Kidney (tissue), 14 donors: ENCODE results near the gene APH1B. TPM values are rescaled to one million over a fixed set of nuclear protein-coding genes. Genes with fewer than 3 reads are reported as not detected.

Experiments used
- DNase-seq, 5 donors: peaks; one replicate each; pipeline ENCODE4 v3.0.0-alpha.2; 2013 to 2020
- FAIRE-seq: peaks from 2 replicates; lab custom pipeline; 2012; peaks lifted over from hg19 to GRCh38; lab: Jason Lieb, UNC
- H3K27ac ChIP-seq, 2 donors: one replicate each; pipeline ENCODE4 v1.7.0; 2013; ENCODE audit warnings: low read depth in 2 of 2, low read length in 2 of 2, inconsistent platforms in 1 of 2
- H3K27me3 ChIP-seq: one replicate; pipeline ENCODE4 v1.7.1; 2013; ENCODE audit warnings: low read length, inconsistent platforms; ENCODE audit not compliant: control insufficient read depth, insufficient read depth
- H3K36me3 ChIP-seq, 3 donors: one replicate each; pipeline versions ENCODE4 v1.7.0 to v1.7.1; 2013; ENCODE audit warnings: low read length in 3 of 3, control low read depth in 1 of 3, inconsistent platforms in 1 of 3; ENCODE audit not compliant: insufficient read depth in 3 of 3, control insufficient read depth in 2 of 3
- H3K4me1 ChIP-seq, 3 donors: one replicate each; pipeline versions ENCODE4 v1.7.0 to v1.7.1; 2013; ENCODE audit warnings: low read length in 3 of 3, inconsistent platforms in 1 of 3, low read depth in 1 of 3; ENCODE audit not compliant: control insufficient read depth in 2 of 3, insufficient read depth in 2 of 3
- H3K4me3 ChIP-seq, 3 donors: one replicate each; pipeline versions ENCODE4 v1.7.0 to v1.8.1; 2013; ENCODE audit warnings: low read length in 3 of 3, control low read depth in 1 of 3, inconsistent platforms in 1 of 3
- H3K9ac ChIP-seq, 3 donors: one replicate each; pipeline versions ENCODE4 v1.7.0 to v1.7.1; 2013; ENCODE audit warnings: low read length in 3 of 3, control low read depth in 1 of 3, inconsistent platforms in 1 of 3
- H3K9me3 ChIP-seq, 3 donors: one replicate each; pipeline versions ENCODE4 v1.7.0 to v1.7.1; 2013; ENCODE audit warnings: low read length in 3 of 3, control low read depth in 1 of 3, inconsistent platforms in 1 of 3; ENCODE audit not compliant: control insufficient read depth in 2 of 3, insufficient read depth in 1 of 3
- intact Hi-C: fragments of 100-400 bp; cut with DNase I; formaldehyde crosslinking; loops from one replicate; pipeline ENCODE4 v1.11.1; 2022
- polyA plus RNA-seq: library from polyadenylated mRNA; stranded (reverse); fragments of 350-450 nt; fragmentation: Illumina TruSeq; extraction: RNeasy Lipid Tissue Mini Kit (QIAGEN cat#74804); gene quantifications from one replicate; pipeline ENCODE4 v1.2.3, GENCODE V29; 2014; ENCODE audit warnings: low read depth, low replicate concordance; ENCODE audit not compliant: insufficient read depth
- total RNA-seq: library from RNA; stranded (reverse); fragmentation: NEBNext Ultra II Directional; extraction: Animal tissue kit (Norgen Biotek cat#: 25700); gene quantifications from one replicate; pipeline ENCODE4 v1.2.1, GENCODE V29; 2021
- TF ChIP-seq, protein P1 (sequence below): IDR thresholded peaks from 3 replicates; pipeline ENCODE4 v1.5.1; 2012; ENCODE audit warnings: mild to moderate bottlenecking, moderate library complexity, borderline replicate concordance; ENCODE audit not compliant: insufficient read depth; ENCODE audit errors: extremely low read depth
- donor health status: control.
- donor health status: control.
- donor health status: control.
- donor health status: control.
- donor health status: control.
- donor health status: DM: yes; HTN: yes; CAD: no.
- donor health status: Normal renal cell carcinoma (clear cell type).

APH1B gene
- total and polyA plus RNA-seq, 2 donors from 2014 or later = 12.3 to 22.4 TPM

DNA sequence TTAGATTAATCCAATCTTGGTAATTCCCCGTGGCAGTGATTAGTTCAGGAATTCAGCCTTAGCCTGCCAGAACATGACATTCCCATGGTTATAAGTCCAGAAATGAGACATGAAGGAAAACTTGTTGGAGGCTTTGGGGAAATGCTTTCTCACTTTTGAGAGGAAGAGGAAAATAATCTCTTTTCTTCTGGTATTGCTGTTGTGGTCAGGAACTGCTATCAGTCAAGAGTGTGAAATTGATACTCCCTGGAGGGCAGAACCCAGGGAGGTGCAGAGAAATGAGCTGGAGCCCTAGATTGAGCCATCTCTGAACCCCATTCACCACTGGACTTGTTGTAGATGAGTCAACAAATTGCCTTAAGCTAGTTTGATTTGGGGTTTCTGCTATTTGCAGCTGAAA lies 38.6 kb upstream of the APH1B start:
- no peak for DNase-seq
- TF ChIP-seq, protein P1, sequence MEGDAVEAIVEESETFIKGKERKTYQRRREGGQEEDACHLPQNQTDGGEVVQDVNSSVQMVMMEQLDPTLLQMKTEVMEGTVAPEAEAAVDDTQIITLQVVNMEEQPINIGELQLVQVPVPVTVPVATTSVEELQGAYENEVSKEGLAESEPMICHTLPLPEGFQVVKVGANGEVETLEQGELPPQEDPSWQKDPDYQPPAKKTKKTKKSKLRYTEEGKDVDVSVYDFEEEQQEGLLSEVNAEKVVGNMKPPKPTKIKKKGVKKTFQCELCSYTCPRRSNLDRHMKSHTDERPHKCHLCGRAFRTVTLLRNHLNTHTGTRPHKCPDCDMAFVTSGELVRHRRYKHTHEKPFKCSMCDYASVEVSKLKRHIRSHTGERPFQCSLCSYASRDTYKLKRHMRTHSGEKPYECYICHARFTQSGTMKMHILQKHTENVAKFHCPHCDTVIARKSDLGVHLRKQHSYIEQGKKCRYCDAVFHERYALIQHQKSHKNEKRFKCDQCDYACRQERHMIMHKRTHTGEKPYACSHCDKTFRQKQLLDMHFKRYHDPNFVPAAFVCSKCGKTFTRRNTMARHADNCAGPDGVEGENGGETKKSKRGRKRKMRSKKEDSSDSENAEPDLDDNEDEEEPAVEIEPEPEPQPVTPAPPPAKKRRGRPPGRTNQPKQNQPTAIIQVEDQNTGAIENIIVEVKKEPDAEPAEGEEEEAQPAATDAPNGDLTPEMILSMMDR = no peak
- peaks cover 6 to 13% (median 10%) of the 10 kb centered on the region in 3 donors for H3K4me1 ChIP-seq
- H3K9me3 ChIP-seq = peaks cover 0 to 2% (median 0%) of the 10 kb centered on the region in 3 donors
- H3K4me3 ChIP-seq = no peak overlapping the region
- intact Hi-C loops = no loop called here
- no peaks in the 10 kb centered on the region for H3K36me3 ChIP-seq
- no peak overlapping the region for H3K27ac ChIP-seq
- no peak overlapping the region for H3K9ac ChIP-seq
- FAIRE-seq = no peak
- no peaks in the 10 kb centered on the region for H3K27me3 ChIP-seq

DNA sequence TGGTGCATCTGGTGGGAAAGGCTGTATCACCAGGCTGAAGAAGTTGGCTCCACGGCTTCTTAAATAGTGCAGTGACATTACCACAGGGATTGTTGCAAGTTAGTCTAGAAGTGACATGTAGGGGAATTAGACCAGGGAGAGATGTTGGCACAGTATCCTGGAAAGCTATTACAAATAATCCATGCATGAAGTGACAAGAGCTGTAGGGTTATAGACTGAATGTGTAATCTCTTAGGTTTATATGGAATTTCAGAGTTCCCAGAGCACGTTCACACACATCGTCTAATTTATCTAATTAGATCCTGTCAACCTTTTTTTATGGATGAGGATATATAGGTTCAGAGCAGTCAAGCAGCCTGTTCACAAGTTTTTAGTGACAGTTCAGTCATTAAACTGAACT lies 37.3 kb upstream of the APH1B start:
- FAIRE-seq (no peak), DNase-seq (no peak)
- H3K27ac ChIP-seq = no peak overlapping the region
- TF ChIP-seq, protein P1 = no peak
- H3K4me1 ChIP-seq = peaks cover 0 to 6% (median 2%) of the 10 kb centered on the region in 3 donors
- intact Hi-C loops = no loop called here
- no peak overlapping the region for H3K4me3 ChIP-seq
- peaks cover 0 to 3% (median 0%) of the 10 kb centered on the region in 3 donors for H3K9me3 ChIP-seq
- no peaks in the 10 kb centered on the region for H3K27me3 ChIP-seq
- no peaks in the 10 kb centered on the region for H3K36me3 ChIP-seq
- no peak overlapping the region for H3K9ac ChIP-seq

DNA sequence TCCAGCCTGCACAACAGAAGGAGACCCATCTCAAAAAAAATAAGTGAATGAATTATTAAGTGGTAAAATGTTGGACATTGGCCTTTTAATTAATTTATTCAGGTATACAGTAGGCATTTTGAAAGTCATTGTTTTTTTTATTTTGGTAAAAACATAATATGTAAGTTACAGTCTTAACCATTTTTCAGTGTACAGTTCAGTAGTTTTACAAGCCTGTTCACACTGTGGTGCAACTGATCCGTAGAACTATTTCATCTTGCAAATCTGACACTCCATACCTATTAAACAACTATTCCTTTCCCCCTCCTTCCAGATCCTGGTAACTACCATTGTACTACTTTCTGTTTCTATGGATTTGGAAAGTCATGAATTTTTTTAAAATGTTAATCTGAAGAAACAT lies 36.1 kb upstream of the APH1B start:
- Histone ChIP-seq H3K9me3 (peaks cover 0 to 3% (median 0%) of the 10 kb centered on the region in 3 donors), H3K4me3 (no peak overlapping the region), H3K36me3 (no peaks in the 10 kb centered on the region), H3K27ac (no peak overlapping the region), H3K27me3 (no peaks in the 10 kb centered on the region), H3K9ac (no peak overlapping the region), H3K4me1 (peaks cover 0 to 6% (median 2%) of the 10 kb centered on the region in 3 donors)
- DNase-seq = no peak
- FAIRE-seq = no peak
- intact Hi-C loops = no loop called here
- TF ChIP-seq, protein P1 = no peak

DNA sequence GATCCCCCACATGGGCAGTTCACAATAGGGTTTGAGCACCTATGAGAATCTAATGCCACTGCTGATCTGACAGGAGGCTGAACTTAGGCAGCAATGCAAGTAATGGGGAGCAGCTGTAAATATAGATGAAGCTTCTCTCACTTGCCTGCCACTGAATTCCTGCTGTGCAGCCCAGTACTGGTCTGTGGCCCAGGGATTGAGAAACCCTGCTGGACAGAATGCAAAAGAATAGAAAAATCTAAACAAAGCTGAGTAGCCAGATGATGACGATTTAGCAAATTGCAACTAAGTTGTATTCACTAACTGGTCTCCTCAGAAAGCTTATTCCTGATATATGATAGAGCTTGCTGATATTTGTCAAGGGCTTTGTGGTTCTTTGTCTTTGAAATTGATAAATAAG lies 34.3 kb upstream of the APH1B start:
- H3K4me3 ChIP-seq = no peak overlapping the region
- H3K9ac ChIP-seq = no peak overlapping the region
- no peaks in the 10 kb centered on the region for H3K36me3 ChIP-seq
- H3K9me3 ChIP-seq = peaks cover 0 to 3% (median 0%) of the 10 kb centered on the region in 3 donors
- peaks cover 0 to 6% (median 2%) of the 10 kb centered on the region in 3 donors for H3K4me1 ChIP-seq
- H3K27ac ChIP-seq = no peak overlapping the region
- H3K27me3 ChIP-seq = no peaks in the 10 kb centered on the region
- intact Hi-C loops = no loop called here
- TF ChIP-seq, protein P1 = no peak
- FAIRE-seq (no peak), DNase-seq (no peak)
